HG03520 (cell line): ENCODE results near the gene CACNG1.
"Not testable (repeated sequence)": the region's sequence is repeated elsewhere in the genome, so short reads cannot be mapped to it uniquely, and the experiment has no call there.

Experiments
- ATAC-seq: cut with Tn5 transposase; IDR thresholded peaks from one replicate; pipeline ENCODE4 v1.9.1; 2021; ENCODE audit warnings: mild to moderate bottlenecking, moderate library complexity; ENCODE audit not compliant: unreplicated experiment

The CACNG1 gene

DNA sequence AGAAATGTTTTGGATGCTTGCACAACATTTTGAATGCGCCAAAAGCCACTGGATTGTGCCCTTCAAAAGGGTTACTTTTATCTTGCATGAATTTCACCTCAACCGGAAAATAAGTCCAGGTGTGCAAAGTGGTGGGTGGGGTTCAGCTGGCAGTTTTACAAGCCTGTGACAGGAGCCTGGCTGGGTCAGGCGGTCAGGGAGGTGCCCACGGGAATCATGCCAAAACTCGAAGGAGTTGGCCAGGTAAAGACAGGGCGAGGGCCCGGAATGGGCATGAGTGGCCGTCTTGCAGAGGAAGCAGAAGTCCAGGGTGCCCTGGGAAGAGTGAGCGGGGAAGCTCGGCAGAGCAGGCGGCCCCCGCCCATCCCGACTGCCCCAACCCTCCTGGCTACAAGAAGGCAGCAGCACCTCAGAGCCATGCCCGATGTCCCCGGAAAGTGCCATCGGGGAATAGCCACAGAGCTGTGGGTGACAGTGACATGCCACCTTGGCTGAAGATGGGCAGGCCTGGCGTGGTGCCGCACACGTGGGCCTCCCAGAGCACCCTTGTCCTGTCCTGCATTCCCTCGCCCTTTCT is 19.1 kb upstream of the CACNG1 start:
- ATAC-seq: no peak

DNA sequence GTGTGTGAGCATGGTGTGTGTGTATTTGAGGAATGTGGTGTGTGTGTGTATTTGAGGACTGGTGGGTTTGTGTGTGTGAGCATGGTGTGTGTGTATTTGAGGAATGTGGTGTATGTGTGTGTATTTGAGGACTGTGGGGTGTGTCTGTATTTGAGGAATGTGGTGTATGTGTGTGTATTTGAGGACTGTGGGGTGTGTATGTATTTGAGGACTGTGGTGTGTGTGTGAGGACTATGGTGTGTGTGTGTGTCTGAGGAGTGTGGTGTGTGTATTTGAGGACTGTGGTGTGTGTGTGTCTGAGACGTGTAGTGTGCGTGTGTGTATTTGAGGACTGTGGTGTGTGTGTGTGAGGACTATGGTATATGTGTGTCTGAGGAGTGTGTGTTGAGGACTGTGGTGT is 18.0 kb upstream of the CACNG1 start:
- no peak for ATAC-seq

GRCh38 chr17:67027031-67027628 is 17.2 kb upstream of the CACNG1 start:
- ATAC-seq: no peak

DNA sequence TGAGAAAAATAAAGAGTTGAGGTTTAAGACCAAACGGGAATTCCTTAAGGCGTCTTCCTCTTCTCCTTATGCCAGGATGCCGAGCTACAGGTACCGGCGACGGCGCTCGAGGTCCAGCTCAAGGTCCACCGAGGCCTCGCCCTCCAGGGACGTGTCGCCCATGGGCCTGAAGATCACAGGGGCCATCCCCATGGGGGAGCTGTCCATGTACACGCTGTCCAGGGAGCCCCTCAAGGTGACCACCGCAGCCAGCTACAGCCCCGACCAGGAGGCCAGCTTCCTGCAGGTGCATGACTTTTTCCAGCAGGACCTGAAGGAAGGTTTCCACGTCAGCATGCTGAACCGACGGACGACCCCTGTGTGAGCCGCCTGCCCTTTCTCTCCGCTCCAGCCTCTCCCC is 13.7 kb upstream of the CACNG1 start:
- ATAC-seq: no peak

- no peak for ATAC-seq
Observed at GRCh38 chr17:67032382-67032781, 12.0 kb upstream of the CACNG1 start.

GRCh38 chr17:67032985-67033384 is 11.4 kb upstream of the CACNG1 start:
- ATAC-seq: no peak

DNA sequence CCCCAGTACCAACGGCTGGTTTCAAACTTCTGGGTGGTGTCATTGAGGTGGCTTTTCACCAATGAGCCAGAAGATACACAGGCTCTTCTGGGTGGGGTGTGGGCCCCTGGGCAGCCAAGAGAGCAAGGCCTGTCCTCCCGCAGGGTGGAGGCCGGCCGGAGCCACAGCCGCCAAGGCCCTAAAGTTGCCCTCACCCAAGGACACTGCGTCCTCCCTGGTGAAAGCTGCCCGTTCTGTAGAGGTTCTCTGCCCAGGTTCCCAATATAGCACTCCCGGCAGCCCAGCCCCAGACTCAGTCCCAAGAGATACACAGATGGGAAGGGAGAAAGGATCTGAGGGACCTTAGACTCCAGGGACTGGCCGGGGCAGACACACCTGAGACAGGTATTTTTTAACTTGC is 10.7 kb upstream of the CACNG1 start:
- no peak for ATAC-seq

- ATAC-seq: peak; percentile 65
Observed at GRCh38 chr17:67035131-67036083, 8.9 kb upstream of the CACNG1 start.

GRCh38 chr17:67038861-67039365 is 5.4 kb upstream of the CACNG1 start:
- ATAC-seq: no peak

DNA sequence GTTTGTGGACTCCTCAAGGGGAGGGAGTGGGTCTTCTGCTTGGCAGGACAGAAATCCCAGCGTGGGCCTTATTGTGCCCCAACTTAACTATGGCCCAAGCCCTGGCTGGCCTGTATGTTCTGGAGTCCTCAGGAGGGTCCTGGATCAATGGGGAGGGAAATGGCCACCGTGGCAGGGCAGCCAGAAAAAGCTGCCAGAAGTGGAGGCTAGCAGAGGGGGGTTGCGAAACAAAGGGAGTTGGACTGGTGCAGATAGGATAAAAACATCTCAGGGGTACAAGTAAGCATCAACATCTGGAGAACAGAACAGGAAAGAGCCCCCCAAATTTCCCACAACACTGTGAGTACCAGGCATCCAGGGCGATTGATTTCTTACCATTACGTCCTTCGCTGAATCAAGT is 3.7 kb upstream of the CACNG1 start:
- ATAC-seq: no peak

DNA sequence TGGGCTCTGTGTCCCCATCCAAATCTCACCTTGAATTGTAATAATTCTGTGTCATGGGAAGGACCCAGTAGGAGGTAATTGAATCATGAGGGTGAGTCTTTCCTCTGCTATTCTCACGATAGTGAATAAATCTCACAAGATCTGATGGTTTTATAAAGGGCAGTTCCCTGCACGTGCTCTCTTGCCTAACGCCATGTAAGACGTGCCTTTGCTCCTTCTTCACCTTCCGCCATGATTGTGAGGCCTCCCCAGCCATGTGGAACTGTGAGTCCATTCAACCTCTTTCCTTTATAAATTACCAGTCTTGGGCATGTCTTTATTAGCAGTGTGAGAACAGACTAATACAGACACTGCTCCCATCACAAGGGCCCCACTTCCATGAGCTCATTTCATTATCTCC is 3.2 kb upstream of the CACNG1 start:
- not testable (repeated sequence) for ATAC-seq

- ATAC-seq: no peak
Observed at GRCh38 chr17:67041531-67041930, 2.8 kb upstream of the CACNG1 start.

GRCh38 chr17:67041941-67042899 is 2.1 kb upstream of the CACNG1 start:
- no peak for ATAC-seq

DNA sequence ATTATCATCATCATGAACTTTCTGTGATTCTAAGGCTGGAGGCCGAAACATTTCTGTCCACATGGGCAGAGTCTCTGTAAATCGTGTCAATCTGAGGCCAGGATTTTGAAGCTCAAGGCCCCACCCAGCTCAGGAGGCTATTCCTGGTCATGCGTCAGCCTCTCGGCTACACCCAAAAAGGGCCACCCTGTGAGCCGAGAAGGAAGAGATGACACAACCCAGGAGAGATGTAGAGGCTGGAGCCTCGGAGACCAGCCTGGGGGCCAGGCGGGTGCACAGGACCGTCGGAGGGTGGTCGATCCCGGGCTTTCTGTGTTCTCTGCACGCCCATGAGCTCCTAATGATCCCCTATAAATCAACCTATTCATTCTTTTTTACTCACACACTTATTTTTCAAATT is 1.1 kb upstream of the CACNG1 start:
- ATAC-seq: no peak

- ATAC-seq: no peak
Observed at GRCh38 chr17:67044940-67045339, 586 bp downstream of the CACNG1 start.

DNA sequence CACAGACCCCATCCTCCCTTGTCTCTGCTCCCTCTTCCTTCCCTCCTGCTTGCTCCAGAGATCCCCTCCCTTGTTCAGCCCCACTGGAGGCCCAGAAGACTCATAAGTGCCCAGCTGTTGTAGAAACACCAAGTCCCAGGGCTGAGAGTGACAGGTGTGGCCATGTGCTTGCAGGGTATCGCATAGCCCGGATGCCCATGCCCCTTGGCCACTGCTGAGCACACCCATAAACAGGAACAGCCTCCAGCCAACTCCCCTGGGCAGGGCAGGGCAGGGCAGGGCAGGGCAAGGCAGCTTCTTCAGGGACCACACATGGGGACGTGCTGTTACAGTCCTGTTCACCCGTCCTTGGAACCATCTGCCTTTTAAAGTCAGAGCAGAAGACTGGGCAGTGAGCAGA is 2.0 kb downstream of the CACNG1 start:
- ATAC-seq: no peak

- no peak for ATAC-seq
Observed at GRCh38 chr17:67047382-67047781, 3.0 kb downstream of the CACNG1 start.

GRCh38 chr17:67049025-67049739 is 4.8 kb downstream of the CACNG1 start:
- no peak for ATAC-seq

GRCh38 chr17:67050066-67050465 is 5.7 kb downstream of the CACNG1 start:
- ATAC-seq: no peak
